Loucy (cell line): ENCODE data around the gene GPC3.

ENCODE experiments used
- EZH2phosphoT487 ChIP-seq: fragments of 200-600 bp; IDR thresholded peaks from 2 replicates; pipeline ENCODE4 v1.6.1; 2018; ENCODE audit warnings: antibody characterized with exemption, mild to moderate bottlenecking, moderate library complexity, borderline replicate concordance
- TF ChIP-seq, protein P1 (sequence below): fragments of 200-600 bp; sonication (generic); conservative IDR thresholded peaks from 2 replicates; pipeline ENCODE4 v1.5.1; 2014; ENCODE audit warnings: mild to moderate bottlenecking, antibody characterized with exemption, low read length

- TF ChIP-seq, protein P1, sequence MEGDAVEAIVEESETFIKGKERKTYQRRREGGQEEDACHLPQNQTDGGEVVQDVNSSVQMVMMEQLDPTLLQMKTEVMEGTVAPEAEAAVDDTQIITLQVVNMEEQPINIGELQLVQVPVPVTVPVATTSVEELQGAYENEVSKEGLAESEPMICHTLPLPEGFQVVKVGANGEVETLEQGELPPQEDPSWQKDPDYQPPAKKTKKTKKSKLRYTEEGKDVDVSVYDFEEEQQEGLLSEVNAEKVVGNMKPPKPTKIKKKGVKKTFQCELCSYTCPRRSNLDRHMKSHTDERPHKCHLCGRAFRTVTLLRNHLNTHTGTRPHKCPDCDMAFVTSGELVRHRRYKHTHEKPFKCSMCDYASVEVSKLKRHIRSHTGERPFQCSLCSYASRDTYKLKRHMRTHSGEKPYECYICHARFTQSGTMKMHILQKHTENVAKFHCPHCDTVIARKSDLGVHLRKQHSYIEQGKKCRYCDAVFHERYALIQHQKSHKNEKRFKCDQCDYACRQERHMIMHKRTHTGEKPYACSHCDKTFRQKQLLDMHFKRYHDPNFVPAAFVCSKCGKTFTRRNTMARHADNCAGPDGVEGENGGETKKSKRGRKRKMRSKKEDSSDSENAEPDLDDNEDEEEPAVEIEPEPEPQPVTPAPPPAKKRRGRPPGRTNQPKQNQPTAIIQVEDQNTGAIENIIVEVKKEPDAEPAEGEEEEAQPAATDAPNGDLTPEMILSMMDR: no peak
- TF ChIP-seq EZH2phosphoT487: no peak
Observed at GRCh38 chrX:133648594-133648993, 336.8 kb downstream of the GPC3 start.
